IPS-20b (cell line): ENCODE measurements around the gene LECT2.
A peak's percentile ranks its signal among the peaks of the same experiment; 100 is the strongest.

Source experiments
- H3K27ac ChIP-seq: one replicate; pipeline ENCODE4 v1.5.1; 2013; ENCODE audit warnings: low read length
- H3K27me3 ChIP-seq: 2 replicates; pipeline ENCODE4 v1.6.1; 2013; ENCODE audit warnings: mild to moderate bottlenecking, low read length, inconsistent platforms; ENCODE audit not compliant: insufficient read depth
- H3K36me3 ChIP-seq: 2 replicates; pipeline ENCODE4 v1.6.1; 2013; ENCODE audit warnings: low read depth, mild to moderate bottlenecking, inconsistent platforms, low read length, moderate library complexity; ENCODE audit not compliant: insufficient read depth
- H3K4me1 ChIP-seq: 2 replicates; pipeline ENCODE4 v1.6.1; 2013; ENCODE audit warnings: mild to moderate bottlenecking, control low read depth, inconsistent platforms, low read length, moderate library complexity; ENCODE audit not compliant: insufficient read depth
- H3K4me3 ChIP-seq: 2 replicates; pipeline ENCODE4 v1.5.1; 2013; ENCODE audit warnings: mild to moderate bottlenecking, low read length, inconsistent platforms
- H3K9ac ChIP-seq: 2 replicates; pipeline ENCODE4 v1.6.1; 2013; ENCODE audit warnings: low read depth, mild to moderate bottlenecking, inconsistent platforms, low read length, moderate library complexity
- H3K9me3 ChIP-seq: 2 replicates; pipeline ENCODE4 v1.6.1; 2013; ENCODE audit warnings: mild to moderate bottlenecking, low read depth, low read length, inconsistent platforms; ENCODE audit not compliant: insufficient read depth

The LECT2 gene

DNA sequence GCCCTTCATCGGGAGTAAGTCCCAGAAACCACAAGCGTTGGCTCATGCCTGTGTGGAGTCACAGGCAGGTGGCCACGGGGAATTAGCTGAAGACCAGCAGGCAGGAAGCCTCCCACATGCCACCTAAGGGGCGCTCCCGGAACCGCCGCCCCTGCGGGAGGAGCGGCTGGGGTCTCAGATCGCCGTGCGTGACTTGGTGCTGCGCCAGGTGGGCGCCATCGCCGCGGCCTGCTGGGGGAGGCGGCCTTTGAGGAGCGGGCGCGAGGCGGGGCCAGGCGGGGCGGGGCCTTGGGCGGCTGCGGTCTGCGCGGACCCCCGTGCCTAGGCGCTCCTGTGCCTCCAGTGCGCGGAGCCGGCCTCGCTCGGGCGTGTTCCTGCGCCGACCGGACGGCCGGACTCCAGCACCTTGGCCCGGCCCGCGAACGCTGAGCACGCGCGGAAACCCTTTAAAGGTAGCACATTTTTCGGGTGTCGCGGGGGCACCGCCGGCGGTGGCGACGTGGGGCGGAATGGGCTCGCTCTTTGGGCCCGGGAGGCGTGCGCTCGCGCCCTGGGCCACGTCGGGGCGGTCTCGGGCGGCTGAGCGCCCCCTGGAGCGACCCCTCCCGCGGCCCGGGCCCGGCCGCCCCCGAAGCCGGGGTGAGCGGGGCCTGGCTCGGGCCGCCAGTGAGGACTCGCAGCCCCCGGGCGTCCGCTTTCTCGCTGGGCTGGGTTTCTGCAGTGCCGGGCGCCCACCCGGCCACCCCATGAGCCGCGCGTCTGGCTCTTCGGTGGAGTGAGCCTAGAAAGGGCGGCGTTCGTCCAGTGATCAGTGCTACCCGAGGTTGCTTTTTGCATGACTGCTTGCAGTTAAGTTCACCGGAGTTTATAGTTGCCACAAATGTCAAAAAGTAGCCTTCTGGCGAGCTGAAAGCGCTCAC is 24.5 kb downstream of the LECT2 start:
- Histone ChIP-seq H3K9me3 (no peaks in the 10 kb centered on the region), H3K4me3 (peak overlapping the region; percentile 58), H3K9ac (0 out of 2 replicates have a peak overlapping the region, but pooled peaks have one; percentile 11), H3K4me1 (no peaks in the 10 kb centered on the region), H3K27ac (no peak overlapping the region), H3K27me3 (peaks cover 77% of the 10 kb centered on the region), H3K36me3 (no peaks in the 10 kb centered on the region)

DNA sequence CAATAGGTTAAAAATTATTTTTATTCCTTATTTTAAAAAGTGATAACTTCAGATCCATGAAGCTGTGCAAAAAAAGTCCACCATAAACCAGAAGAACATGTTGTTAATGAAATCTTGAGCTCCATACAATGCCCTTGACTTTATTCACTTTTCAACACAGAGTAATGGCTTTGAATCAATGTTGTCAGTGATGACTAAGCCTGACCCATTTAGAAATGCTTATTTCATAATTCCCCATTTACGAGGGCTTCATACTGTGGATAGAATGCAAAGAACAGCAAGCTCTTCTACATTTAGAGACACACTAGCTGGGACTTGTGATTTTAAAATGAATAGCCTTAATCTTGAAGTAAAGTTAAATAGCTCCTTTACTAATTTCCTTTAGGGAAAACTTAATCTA is 33.4 kb downstream of the LECT2 start:
- H3K4me3 ChIP-seq, result no peak overlapping the region
- H3K36me3 ChIP-seq, result no peaks in the 10 kb centered on the region
- no peaks in the 10 kb centered on the region for H3K9me3 ChIP-seq
- no peak overlapping the region for H3K27ac ChIP-seq
- H3K4me1 ChIP-seq, result no peaks in the 10 kb centered on the region
- no peak overlapping the region for H3K9ac ChIP-seq
- H3K27me3 ChIP-seq, result peaks cover 34% of the 10 kb centered on the region

DNA sequence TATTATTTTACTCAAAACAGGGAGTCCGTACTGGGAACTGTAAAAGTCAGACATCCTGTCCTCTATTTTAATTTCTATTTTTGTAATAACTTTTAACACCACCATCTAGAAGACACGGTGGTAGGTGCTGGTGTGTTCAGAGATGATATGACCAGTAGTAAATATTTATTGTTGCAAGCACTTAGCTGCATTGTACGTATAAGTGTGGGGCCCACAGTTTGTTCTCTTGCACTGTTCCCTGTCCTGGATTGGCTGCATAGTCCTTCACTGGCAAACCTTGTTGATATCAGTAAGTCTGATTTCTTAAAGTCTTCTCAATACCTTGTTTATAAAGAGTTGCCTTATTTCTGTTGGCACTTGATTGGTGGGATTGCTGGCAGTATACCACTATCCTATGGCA is 34.6 kb downstream of the LECT2 start:
- no peak overlapping the region for H3K4me3 ChIP-seq
- no peak overlapping the region for H3K27ac ChIP-seq
- H3K4me1 ChIP-seq, result no peaks in the 10 kb centered on the region
- H3K27me3 ChIP-seq, result peaks cover 27% of the 10 kb centered on the region; the same call in 1 of the 2 replicates
- no peaks in the 10 kb centered on the region for H3K36me3 ChIP-seq
- no peaks in the 10 kb centered on the region for H3K9me3 ChIP-seq
- no peak overlapping the region for H3K9ac ChIP-seq

DNA sequence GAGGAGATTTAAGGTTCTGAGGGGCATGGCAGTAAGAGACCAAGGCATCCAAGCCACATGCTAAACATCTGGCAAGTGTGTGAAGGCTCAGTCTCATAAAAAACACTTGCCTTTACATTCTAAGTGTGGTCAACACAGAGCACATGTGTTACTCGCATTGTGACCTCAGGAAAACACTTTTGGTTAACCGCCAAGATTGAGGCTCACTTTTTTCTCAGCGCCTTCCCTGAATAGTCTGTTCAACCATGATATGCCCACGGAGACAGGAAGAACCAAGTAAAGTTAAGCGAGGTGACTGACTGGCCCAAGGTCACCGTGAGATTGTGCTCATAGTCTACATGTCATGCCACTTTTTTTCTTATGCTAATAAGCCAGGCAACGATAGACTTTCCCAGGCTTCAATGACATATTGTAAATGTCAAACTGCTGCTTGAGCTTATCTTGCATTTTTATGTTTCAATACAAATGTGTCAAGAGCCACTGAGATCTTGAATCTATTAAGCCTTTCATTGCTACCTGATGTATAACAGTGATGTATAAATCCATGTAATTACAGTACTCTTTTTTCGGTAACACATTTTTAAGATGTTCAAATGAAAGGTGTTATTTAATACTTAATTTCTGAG is 38.0 kb downstream of the LECT2 start:
- Histone ChIP-seq H3K9me3 (no peaks in the 10 kb centered on the region), H3K27me3 (peaks cover 21% of the 10 kb centered on the region; the same call in 1 of the 2 replicates), H3K27ac (no peak overlapping the region), H3K9ac (no peak overlapping the region), H3K36me3 (no peaks in the 10 kb centered on the region), H3K4me3 (no peak overlapping the region), H3K4me1 (no peaks in the 10 kb centered on the region)

- no peaks in the 10 kb centered on the region for H3K9me3 ChIP-seq
- peaks cover 23% of the 10 kb centered on the region; the same call in 1 of the 2 replicates for H3K27me3 ChIP-seq
- H3K27ac ChIP-seq, result no peak overlapping the region
Observed at GRCh38 chr5:135915466-135916001, 39.2 kb downstream of the LECT2 start.

GRCh38 chr5:135913713-135914626 is 40.8 kb downstream of the LECT2 start:
- H3K9ac ChIP-seq, result no peak overlapping the region
- no peaks in the 10 kb centered on the region for H3K36me3 ChIP-seq
- H3K27me3 ChIP-seq, result peaks cover 30% of the 10 kb centered on the region; the same call in 1 of the 2 replicates
- H3K9me3 ChIP-seq, result no peaks in the 10 kb centered on the region
- no peaks in the 10 kb centered on the region for H3K4me1 ChIP-seq
- no peak overlapping the region for H3K27ac ChIP-seq
- no peak overlapping the region for H3K4me3 ChIP-seq

More at GRCh38 chr5:135915466-135916001, 39.2 kb downstream of the LECT2 start:
- Histone ChIP-seq H3K4me3 (no peak overlapping the region), H3K4me1 (no peaks in the 10 kb centered on the region), H3K36me3 (no peaks in the 10 kb centered on the region), H3K9ac (no peak overlapping the region)

DNA sequence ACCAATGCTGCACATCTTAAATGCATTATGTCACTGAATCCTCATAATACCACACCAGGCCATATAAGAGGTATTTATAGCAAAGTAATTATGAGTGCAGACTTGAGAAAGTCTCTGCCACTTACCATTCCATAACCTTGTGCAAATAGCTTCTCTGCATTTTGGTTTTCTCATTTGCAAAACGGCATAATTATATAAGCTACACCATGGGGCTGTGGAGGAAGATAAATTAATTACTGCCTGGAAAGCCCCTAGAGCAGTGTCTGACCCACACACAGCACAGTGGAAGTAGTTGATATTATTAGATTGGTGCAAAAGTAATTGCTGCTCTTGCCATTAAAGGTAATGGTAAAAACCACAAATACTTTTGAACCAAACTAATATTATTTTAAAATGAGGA is 49.6 kb downstream of the LECT2 start:
- H3K27me3 ChIP-seq, result peaks cover 21% of the 10 kb centered on the region; the same call in 1 of the 2 replicates
- H3K9ac ChIP-seq, result no peak overlapping the region
- no peaks in the 10 kb centered on the region for H3K36me3 ChIP-seq
- no peak overlapping the region for H3K4me3 ChIP-seq
- H3K27ac ChIP-seq, result no peak overlapping the region
- no peaks in the 10 kb centered on the region for H3K9me3 ChIP-seq
- H3K4me1 ChIP-seq, result no peaks in the 10 kb centered on the region

DNA sequence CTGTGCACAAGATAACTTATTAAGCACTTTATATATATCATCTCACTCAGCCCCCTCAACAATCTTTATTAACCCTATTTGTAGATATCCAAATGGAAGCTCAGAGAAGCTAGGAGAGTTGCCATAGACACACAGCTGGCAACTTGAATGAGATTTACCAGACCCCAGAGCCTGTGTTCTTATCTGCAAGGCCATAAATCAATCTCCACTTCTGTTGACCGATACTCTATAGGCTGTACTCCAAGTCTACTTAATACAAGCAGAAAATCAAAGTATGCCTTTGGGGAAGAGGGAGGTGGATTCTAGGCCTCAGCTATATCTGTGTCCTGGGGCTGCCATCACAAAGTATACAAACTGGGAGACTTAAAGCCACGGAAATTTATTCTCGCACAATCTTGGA is 53.1 kb downstream of the LECT2 start:
- Histone ChIP-seq H3K4me1 (no peaks in the 10 kb centered on the region), H3K36me3 (no peaks in the 10 kb centered on the region), H3K9ac (no peak overlapping the region), H3K27me3 (no peaks in the 10 kb centered on the region), H3K27ac (no peak overlapping the region), H3K4me3 (no peak overlapping the region), H3K9me3 (no peaks in the 10 kb centered on the region)

GRCh38 chr5:135900276-135900675 is 54.5 kb downstream of the LECT2 start:
- Histone ChIP-seq H3K27ac (no peak overlapping the region), H3K4me3 (no peak overlapping the region), H3K9ac (no peak overlapping the region), H3K4me1 (no peaks in the 10 kb centered on the region), H3K36me3 (no peaks in the 10 kb centered on the region), H3K9me3 (no peaks in the 10 kb centered on the region), H3K27me3 (no peaks in the 10 kb centered on the region)

DNA sequence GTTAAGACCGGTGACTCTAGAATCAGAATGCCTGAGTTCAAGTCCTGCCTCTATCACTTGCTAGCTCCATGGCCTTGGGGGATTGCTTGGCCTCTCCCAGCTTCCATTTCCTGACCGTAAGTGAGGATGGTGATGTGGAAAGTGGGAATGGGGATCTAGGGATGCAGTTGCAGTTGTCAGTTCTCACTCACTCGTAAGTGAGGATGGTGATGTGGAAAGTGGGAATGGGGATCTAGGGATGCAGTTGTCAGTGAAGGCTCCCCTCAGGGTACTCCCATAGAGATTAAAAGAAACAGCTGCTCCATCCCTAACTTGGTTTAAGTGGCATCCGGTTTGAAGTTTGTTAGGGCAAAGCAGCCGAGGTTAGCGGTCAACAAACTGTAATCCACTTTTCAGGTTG is 56.1 kb downstream of the LECT2 start:
- H3K4me1 ChIP-seq, result no peaks in the 10 kb centered on the region
- H3K27me3 ChIP-seq, result no peaks in the 10 kb centered on the region
- no peak overlapping the region for H3K4me3 ChIP-seq
- H3K27ac ChIP-seq, result no peak overlapping the region
- H3K9me3 ChIP-seq, result no peaks in the 10 kb centered on the region
- H3K9ac ChIP-seq, result no peak overlapping the region
- H3K36me3 ChIP-seq, result no peaks in the 10 kb centered on the region
